ENCODE measurements around the gene TPRG1.

TPRG1 gene

DNA sequence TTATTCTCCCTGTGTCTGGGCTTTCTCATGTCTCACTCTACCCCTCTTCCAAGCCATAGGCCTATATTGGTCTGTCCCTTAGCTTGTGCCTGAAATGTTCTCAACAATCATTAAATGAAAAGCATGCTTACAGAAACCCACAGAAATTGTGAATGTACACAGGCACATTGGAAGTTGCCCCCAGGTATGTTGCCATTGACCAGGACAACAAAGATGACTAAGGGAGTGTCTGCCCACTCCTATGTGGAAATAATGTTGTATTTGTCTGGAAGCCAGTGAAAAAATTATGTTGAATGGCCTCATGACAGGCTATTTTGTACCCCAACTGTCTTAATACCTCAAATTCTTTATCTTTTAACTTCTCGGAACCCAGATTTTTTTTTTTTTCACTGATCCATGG, 102.0 kb downstream of the TPRG1 start:
- in situ Hi-C loops (cut with MboI; ENCODE audit: low sequenced_read_pairs), result loop anchor here (25.0 kb wide), 1 partner anchor 664 kb away; no protein-coding TSS in a partner anchor

DNA sequence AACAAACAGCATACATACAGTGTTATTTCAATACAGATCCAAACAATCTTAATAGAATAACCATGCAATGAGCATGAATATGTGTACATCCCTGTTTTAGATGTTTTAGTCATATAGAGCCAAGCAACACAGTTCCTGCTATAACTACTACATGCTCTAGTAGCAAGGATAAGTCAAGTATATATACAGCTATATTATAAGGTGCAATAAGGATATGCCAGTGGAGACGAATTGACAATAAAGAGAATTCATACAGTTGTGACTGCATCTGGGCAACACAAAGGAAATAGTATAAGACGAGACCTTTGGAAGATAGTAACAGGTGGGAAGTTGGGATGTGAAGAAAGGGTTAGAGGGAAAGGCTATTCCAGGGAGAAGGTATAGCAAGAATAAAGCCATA, 103.4 kb downstream of the TPRG1 start:
- in situ Hi-C loops (cut with MboI; ENCODE audit: low sequenced_read_pairs), result no loop called here

DNA sequence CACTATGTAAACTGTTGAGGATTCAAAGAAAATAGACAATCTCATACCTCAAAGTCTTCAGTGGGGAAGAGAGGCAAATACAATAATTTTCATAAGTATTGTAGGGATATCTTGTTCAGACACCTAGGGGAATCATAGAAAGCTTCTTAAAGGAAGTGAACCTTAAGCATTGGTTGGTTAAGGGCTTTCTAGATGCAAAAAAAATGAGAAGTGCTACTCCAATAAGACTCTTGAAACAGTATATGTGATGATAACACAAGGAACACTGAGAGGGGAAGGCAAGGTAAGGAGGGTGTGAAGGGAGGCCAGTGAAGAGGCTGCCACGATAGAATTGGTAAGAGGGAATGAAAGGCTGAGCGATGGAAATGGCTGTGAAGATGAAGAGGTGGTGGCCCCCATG, 104.1 kb downstream of the TPRG1 start:
- in situ Hi-C loops (cut with MboI; ENCODE audit: low sequenced_read_pairs), result no loop called here

DNA sequence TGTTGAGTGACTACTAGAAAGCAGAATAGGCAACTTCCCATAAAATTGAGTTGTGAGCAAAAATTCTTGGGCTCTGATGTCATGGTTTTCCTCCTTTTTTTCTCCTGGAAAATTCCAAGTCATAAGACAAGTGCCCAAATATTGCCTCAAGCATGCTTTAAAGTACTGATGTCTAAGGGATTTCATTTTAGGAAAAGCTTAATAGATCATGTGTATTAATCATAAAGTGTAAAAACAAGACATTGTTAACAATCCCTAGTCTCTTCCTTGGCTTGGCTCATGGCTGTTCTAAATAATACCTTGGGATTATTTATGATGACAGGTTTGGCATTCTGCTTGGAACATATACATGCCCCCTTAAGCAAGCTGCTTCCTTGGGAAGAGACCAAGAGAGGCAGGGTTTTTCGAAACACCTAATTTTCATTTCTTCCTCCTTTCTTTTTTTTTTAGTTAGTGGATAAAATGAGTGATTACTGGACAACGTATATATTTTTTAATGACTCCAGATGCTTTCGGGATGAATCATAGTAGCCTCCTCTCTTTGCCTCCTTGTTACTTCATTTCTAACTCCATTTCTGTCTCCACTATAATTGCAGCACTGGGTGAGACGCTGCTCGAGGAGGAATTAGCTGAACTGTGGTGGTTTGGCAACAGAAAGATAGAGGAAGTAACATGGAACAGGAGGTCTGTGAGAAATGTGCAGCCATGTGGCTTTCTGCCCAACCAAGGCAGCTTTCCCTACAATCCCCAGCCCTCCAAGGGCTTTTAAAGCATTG, 104.9 kb downstream of the TPRG1 start:
- in situ Hi-C loops (cut with MboI; ENCODE audit: low sequenced_read_pairs), result no loop called here

DNA sequence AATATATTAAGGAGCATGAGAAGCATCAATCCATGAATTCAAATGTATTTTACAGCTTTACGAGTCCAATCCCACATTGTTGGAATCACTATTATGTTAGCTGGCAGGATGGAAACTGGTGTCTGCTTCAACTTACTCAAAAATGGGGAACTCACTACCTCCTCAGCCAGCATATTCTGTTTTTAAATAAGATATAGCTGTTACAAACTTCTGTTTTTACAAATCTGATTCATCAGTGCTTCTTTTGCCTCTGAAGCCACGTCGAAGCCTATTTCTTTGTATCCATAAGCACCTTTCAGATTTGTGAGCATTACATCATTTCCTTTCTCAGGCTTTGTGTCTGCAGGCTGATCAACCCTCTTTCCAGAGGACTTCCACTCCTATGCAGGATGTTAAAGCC, 105.9 kb downstream of the TPRG1 start:
- in situ Hi-C loops (cut with MboI; ENCODE audit: low sequenced_read_pairs), result no loop called here

DNA sequence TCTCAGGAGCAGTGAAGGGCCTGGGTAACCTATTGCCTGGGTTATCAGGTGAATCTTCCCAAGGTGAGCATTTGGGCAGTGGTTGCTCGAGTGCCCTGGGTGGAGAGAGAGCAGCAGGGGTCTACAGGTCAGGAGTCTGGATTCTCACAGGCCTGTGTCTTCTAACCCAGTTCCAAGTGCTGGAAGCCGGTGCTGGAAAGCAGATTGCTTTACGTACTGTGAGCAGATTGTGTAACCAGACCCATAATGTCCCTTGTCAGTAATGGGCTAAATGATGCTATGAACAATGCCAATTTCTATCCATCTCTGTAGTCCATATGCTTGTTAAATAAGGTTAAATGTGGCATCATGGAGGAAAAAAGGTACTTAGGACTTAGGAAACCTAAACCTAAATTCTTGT, 106.5 kb downstream of the TPRG1 start:
- in situ Hi-C loops (cut with MboI; ENCODE audit: low sequenced_read_pairs), result no loop called here

DNA sequence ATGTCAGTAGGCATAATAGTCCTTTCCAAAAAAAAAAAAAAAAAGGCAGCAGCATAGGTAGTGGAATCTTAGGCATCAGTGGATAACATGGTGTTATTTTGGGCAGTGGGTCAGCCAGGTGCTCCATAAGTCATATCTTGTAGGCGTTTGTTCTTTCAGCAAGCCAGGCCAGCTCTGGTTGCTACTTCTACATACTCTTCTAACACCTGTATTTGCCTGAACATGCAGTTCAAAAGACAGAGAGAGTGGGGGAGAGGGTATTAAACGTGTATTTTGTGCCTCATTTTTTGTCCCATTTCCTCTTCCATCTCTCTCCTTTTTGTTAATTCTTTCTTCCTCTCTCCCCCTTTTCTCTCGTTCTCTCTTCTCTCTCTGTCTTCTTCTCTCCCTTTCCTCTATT, 110.4 kb downstream of the TPRG1 start:
- in situ Hi-C loops (cut with MboI; ENCODE audit: low sequenced_read_pairs), result no loop called here

DNA sequence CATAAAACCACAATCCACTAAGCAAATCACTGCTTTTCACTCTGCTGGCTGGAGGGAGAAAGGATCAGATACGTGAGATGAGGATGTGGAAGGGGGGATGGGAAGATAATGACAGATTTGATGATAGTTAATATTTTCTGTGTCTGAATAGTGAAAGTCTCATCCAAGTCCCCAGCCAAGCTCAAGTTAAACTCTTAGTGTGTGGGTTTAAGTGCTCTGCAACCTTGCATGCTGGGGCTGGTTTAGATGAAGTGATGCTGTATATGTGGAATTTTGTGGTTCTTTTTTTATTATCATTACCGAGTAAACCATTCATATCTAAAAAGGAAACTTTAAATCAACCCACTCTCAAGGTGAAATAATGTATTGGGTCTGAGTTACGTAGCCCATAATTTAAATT, 111.0 kb downstream of the TPRG1 start:
- in situ Hi-C loops (cut with MboI; ENCODE audit: low sequenced_read_pairs), result no loop called here

DNA sequence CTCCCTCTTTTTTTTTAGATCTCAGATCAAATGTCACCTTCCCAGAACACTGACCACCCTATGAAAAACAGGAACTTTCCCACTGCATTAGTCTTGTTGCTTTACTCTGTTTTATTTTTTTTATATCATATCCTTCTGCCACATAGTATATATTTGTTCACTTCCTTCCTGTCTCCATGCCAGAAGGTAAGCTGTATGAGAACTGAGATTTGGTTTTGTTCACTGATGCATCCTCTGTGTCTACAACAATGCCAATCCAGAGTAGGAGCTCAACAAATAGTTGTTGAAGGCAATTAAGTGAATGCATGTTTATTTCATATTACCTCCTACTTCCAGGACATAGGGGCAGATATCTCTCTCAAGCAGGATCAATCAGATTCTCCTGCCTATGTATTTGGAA, 114.4 kb downstream of the TPRG1 start:
- in situ Hi-C loops (cut with MboI; ENCODE audit: low sequenced_read_pairs), result no loop called here

DNA sequence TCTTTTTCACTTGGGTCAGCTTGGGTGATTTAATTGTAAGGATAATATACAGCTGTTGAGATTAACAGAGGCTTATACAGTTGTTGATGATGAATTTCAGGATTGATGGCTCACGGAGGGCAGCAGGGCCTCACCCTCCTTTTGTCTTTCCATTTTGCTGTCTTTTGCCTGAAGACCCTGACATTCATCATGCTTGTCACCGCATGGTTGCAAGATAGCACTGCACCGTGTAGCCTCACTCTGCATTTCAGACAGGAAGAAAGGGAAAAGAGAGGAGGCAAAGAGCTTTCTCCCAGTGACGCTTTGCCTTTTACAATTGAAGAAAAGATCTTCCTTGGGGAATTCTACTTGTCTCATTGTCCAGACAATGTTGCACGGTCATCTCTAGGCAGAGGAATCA, 115.1 kb downstream of the TPRG1 start:
- in situ Hi-C loops (cut with MboI; ENCODE audit: low sequenced_read_pairs), result no loop called here

DNA sequence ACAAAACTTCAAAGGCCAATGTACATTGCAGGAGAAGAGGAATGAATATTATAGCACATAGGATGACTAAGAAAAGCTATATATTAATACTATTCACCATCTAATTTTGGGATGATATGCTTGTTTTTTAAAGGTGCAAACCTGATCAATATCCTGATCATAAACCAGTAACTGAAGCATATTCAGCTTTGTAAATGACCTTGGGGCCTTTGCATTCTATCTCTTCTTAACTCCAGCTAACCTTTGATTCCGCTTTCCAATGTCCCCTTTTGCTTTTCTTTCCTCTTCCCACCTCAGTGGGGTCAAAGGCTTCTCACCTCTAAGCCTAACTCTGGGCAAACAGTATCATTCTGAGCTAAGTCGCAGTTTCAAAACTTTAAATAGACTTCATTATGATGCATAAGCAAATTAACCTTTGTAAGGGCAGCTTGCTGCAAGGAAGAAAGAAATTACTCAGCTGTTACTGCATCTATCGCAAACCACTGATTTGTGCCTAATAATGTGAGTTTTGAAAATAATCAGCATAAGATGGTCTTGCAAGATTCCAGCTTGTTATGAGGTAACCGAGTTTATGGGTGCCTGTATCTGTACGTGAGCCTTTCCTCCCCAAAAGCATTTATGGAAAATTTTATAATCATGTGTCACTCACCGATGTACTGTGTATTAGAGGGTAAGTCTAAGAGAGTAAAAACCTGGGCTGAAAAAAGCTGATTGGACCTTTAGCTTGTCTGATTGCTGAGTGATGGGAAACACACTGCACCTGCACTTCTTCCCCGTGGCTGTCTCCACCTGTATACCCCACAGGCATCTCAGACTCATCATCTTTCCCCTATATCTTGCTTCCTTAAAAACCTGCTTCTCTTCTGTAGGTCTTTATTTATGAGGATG, 116.8 kb downstream of the TPRG1 start:
- in situ Hi-C loops (cut with MboI; ENCODE audit: low sequenced_read_pairs), result no loop called here

DNA sequence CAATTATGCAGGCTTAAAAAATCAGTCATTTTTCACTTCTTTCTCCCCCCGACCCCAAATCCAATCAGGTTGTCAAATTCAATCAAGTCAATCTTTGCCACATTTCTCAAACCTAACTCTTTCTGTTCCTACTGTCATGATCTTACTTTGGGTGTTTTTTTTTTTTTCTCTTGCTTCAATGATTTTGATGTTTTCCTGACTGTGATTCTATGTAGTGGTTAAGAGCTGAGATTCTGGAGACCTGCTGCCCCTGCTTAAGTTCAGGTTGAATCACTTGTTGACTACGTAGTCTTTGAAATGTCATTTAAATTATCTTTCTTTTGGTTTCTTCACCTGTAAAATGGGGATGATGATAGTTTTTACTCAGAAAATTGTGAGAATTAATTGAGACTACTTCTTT, 117.5 kb downstream of the TPRG1 start:
- in situ Hi-C loops (cut with MboI; ENCODE audit: low sequenced_read_pairs), result no loop called here

DNA sequence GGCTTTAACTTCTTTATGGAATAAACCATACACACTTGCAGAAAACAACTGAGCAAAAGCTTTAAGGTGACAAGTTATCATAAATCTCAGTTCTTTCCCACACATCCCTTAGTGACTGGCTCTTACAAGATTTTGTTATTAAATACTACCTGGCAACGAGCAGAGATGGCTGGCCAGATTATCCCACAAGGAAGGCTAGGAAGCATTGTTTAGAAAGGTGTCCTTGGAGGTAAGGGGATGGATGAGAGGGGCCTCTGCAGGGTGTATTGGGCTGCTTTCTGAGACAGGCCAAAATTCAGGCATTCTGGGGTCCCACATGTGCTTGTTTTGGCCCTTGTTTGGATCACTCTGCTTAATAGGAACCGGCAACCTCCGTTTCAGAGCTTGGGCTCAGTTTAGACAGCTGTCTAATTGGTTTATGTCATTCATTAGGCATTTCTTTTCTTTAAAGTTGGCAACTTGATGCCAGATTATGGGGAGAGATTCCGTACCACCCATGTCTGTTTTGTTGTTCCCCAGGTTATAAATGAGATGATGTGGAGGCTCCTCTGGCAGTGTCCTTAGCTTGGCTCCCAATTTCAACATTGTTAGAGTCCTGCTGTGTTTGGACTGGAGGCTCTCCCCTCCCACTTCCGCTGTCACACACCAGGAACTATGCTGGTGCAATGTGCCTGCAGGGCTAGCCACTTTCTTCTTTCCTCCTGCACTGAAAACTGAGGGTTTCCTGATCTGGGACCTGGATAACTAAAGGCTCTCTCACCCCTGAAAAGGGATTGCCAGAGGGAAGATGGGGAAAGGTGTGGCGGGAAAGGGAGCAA, 121.1 kb downstream of the TPRG1 start:
- in situ Hi-C loops (cut with MboI; ENCODE audit: low sequenced_read_pairs), result no loop called here

DNA sequence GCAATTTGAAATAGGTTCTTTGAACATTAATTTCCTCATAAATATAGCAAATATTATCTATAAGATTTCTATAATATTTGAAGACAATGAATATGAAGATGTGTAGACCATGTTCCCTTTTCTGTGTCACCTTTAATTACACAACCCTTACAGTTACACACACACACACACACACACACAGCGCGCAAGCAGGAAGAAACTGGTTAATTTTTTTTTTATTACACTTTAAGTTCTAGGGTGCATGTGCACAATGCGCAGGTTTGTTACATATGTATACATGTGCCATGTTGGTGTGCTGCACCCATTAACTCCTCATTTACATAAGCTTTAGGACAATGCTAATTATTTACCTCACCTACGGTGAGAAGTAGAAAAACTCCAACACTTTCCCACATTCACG, 122.9 kb downstream of the TPRG1 start:
- in situ Hi-C loops (cut with MboI; ENCODE audit: low sequenced_read_pairs), result no loop called here

DNA sequence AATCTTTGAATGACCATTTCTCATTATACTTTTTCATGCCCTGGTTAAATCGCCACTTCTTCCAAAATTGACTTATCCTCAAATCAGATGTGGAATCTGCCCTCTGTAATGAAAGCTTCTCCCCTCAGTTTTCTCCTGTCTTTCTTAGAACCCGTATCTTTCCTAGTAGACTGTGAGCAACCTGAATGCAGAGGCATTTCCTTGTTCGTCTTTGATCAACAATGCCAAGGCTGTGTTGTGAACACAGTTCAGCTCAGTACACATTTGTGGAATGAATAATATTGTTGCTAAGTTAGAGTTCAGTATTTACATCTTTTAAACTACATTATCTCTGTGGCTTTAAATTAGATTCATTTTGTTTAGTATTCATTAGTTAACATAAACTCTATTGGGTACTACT, 123.3 kb downstream of the TPRG1 start:
- in situ Hi-C loops (cut with MboI; ENCODE audit: low sequenced_read_pairs), result no loop called here

DNA sequence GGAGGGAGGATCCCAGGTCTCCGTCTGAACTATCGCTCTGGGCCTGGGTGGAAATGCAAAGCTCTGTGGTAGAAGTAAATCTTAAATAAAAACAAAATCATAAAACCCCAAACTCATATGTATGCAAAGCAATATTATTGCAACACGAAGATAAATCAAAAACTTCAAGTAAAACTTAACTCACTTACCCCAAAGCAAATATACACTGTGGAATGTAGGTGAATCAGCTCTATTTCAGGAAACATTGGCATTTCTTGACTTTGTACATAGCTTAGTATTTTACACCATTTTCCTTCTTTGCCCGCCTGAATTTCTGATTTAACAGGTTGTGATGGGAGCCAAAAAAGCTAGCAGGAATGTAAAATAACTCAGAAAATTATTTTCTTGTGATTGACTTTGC, 126.2 kb downstream of the TPRG1 start:
- in situ Hi-C loops (cut with MboI; ENCODE audit: low sequenced_read_pairs), result no loop called here

DNA sequence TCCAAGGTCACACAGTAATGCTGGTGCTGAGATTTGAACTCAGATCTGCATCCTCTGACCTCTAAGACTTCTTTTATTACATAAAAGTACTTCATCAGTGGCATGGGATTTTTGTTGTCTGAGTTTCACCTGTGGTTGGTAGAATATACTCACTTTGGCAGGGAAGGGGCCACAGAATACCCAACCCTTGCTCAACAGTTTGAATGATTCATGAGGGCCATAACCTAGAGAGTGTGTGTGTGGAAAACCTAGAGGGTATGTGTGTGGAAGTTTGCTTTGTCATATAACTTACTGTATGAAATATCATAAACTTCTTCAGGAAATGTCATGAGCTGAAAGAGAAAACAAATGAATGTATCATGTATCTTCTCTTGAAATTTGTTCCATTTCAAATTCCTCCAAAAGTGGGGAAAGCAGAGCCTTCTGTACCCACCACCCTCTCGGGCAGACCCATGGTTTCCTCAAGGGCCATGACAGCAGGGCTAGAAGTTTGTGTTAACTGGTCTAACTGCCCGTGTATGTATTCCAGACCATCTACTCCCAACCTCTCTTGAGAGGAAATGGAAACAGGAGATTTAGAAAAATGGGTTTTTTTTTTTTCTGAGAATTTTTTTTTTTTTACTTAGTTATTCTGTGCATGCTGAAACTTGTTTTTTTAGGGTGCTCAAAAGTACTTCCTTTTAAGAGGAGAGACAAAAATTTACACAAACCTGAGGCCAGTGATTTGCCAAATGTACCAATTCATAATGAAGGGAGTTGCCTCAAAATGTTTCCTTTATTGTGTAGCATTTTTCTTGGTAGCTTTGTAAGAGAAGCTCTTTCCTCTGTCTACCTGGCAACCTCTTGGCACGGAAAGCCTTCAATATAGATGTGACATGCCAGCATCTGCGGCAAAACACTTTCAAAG, 127.0 kb downstream of the TPRG1 start:
- in situ Hi-C loops (cut with MboI; ENCODE audit: low sequenced_read_pairs), result no loop called here

DNA sequence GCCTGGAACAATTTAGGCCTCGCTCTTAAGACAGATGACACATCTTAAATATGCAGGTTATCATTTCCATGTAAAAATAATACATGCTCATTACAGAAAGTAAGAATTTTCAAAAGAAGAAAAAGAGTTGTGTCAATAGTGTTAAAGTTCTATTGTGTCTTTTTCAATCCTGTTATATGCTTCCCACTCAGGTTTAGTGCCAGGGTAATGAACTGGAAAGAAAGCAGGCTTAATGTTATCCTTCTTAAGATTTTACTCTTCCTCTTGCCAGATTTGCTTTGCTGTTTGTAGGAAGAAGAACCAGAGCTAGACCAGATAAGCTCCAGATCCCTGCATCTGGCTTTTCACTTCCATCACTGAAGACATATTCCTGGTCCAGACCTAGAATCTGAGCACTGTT, 128.6 kb downstream of the TPRG1 start:
- in situ Hi-C loops (cut with MboI; ENCODE audit: low sequenced_read_pairs), result no loop called here

DNA sequence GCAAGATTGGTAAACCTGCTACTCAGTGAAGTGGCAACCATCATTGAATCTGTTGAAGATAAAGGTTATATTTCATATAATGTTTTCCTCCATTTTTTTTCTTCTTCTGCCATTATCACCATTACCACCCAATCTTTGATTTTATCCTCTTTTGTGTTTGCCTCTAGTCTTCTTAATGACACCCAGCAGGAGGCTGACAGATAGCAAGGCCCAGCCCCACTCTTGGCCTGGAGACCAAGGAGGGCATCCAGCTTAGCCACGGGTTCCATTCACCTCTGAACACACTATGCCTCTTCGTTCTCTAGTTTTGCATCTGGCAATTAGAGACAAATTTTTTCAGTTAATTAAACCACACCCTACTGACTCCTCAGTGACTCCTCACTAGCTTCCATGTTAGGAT, 129.7 kb downstream of the TPRG1 start:
- in situ Hi-C loops (cut with MboI; ENCODE audit: low sequenced_read_pairs), result no loop called here

DNA sequence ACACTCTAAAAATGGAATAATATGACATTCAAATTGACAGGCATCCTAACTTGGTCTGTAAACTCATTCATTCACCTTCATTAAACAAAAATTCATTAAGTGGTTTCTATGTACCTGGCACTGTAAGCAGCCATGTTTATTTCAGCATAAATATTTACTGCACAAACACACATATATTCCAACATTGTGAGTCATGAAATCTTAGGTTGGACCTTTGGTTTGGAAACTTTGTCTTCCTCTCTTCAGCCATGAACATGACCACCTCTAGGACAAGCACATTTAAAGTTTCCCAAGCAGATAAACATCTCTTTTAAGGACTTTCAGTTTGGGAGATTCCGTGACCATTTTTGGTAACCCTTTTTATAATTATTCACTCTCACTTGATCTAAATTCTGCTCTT, 131.8 kb downstream of the TPRG1 start:
- in situ Hi-C loops (cut with MboI; ENCODE audit: low sequenced_read_pairs), result no loop called here
